Measurements from ENCODE around the gene PSEN1. TPM values are rescaled to one million over a fixed set of nuclear protein-coding genes. Genes with fewer than 3 reads are reported as not detected.

The PSEN1 gene
- total RNA-seq, 1 experiment from 2014 or later: 26.9 TPM

GRCh38 chr14:73255693-73256225, 119.5 kb downstream of the PSEN1 start:
- H4K20me1 ChIP-seq (ENCODE audit: insufficient read depth): no peaks in the 10 kb centered on the region
- no peak overlapping the region for H3K4me2 ChIP-seq (ENCODE audit: low read length)
- no TSS peak for BruUV-seq (replicated peaks)
- ChIA-PET RAD21 (ENCODE audit: low non-redundant PET in 1 of 2, low total read pairs in 2 of 2, uncharacterized antibody in 2 of 2, unreplicated experiment in 2 of 2) (no interaction called here), CTCF (interaction anchor here (0.7 kb wide), 1 partner anchor 40 kb away, joined by 3 read pairs; no protein-coding TSS in a partner anchor), POLR2A (no interaction called here)
- H3K27ac ChIP-seq (ENCODE audit: low read depth, low read length): no peak overlapping the region
- no peaks in the 10 kb centered on the region for H3K79me2 ChIP-seq (ENCODE audit: insufficient read depth, low read length)
- TF ChIP-seq MAX (IDR thresholded peaks at IDR 0.05): no peak
- TF ChIP-seq JUND (IDR thresholded peaks at IDR 0.05): no peak
- no peak for TF ChIP-seq POLR2A (IDR thresholded peaks at IDR 0.05; ENCODE audit: borderline replicate concordance, extremely low read depth, insufficient read depth, insufficient read length)
- TF ChIP-seq, protein P1, sequence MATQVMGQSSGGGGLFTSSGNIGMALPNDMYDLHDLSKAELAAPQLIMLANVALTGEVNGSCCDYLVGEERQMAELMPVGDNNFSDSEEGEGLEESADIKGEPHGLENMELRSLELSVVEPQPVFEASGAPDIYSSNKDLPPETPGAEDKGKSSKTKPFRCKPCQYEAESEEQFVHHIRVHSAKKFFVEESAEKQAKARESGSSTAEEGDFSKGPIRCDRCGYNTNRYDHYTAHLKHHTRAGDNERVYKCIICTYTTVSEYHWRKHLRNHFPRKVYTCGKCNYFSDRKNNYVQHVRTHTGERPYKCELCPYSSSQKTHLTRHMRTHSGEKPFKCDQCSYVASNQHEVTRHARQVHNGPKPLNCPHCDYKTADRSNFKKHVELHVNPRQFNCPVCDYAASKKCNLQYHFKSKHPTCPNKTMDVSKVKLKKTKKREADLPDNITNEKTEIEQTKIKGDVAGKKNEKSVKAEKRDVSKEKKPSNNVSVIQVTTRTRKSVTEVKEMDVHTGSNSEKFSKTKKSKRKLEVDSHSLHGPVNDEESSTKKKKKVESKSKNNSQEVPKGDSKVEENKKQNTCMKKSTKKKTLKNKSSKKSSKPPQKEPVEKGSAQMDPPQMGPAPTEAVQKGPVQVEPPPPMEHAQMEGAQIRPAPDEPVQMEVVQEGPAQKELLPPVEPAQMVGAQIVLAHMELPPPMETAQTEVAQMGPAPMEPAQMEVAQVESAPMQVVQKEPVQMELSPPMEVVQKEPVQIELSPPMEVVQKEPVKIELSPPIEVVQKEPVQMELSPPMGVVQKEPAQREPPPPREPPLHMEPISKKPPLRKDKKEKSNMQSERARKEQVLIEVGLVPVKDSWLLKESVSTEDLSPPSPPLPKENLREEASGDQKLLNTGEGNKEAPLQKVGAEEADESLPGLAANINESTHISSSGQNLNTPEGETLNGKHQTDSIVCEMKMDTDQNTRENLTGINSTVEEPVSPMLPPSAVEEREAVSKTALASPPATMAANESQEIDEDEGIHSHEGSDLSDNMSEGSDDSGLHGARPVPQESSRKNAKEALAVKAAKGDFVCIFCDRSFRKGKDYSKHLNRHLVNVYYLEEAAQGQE (IDR thresholded peaks at IDR 0.05; ENCODE audit: low read depth): no peak
- no peak for TF ChIP-seq SRF (IDR thresholded peaks at IDR 0.05; ENCODE audit: low read depth)
- TF ChIP-seq ELF1 (IDR thresholded peaks at IDR 0.05; ENCODE audit: borderline replicate concordance, low read depth): no peak
- TF ChIP-seq EZH2 (IDR thresholded peaks at IDR 0.05): no peak
- TF ChIP-seq, protein P2, sequence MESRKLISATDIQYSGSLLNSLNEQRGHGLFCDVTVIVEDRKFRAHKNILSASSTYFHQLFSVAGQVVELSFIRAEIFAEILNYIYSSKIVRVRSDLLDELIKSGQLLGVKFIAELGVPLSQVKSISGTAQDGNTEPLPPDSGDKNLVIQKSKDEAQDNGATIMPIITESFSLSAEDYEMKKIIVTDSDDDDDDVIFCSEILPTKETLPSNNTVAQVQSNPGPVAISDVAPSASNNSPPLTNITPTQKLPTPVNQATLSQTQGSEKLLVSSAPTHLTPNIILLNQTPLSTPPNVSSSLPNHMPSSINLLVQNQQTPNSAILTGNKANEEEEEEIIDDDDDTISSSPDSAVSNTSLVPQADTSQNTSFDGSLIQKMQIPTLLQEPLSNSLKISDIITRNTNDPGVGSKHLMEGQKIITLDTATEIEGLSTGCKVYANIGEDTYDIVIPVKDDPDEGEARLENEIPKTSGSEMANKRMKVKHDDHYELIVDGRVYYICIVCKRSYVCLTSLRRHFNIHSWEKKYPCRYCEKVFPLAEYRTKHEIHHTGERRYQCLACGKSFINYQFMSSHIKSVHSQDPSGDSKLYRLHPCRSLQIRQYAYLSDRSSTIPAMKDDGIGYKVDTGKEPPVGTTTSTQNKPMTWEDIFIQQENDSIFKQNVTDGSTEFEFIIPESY (IDR thresholded peaks at IDR 0.05; ENCODE audit: extremely low read depth, insufficient replicate concordance, low read length): no peak
- no peak for TF ChIP-seq EZH2phosphoT487 (IDR thresholded peaks at IDR 0.05; ENCODE audit: borderline replicate concordance)
- TF ChIP-seq CEBPB (IDR thresholded peaks at IDR 0.05; ENCODE audit: low read depth): no peak
- no peaks in the 10 kb centered on the region; a peak in 1 of 4 replicates for H3K36me3 ChIP-seq (ENCODE audit: control insufficient read depth in 1 of 2, insufficient read depth in 2 of 2, low read length in 2 of 2)
- H3K9ac ChIP-seq (ENCODE audit: low read length): no peak overlapping the region
- intact Hi-C loops (cut with micrococcal nuclease): no loop called here
- H3K4me1 ChIP-seq (ENCODE audit: control insufficient read depth in 1 of 2, insufficient read depth in 2 of 2, low read length in 2 of 2): no peaks in the 10 kb centered on the region
- H3K27me3 ChIP-seq (ENCODE audit: insufficient read depth, low read length): no peaks in the 10 kb centered on the region
- H3K9me3 ChIP-seq (ENCODE audit: control insufficient read depth in 1 of 2, insufficient read depth in 1 of 2, low read depth in 1 of 2, low read length in 2 of 2): no peaks in the 10 kb centered on the region
- no peak for DNase-seq (ENCODE audit: low read depth, low spot score)
- no peaks in the 10 kb centered on the region for H3K9me2 ChIP-seq (ENCODE audit: insufficient read depth)
- no peak overlapping the region for H2AFZ ChIP-seq (ENCODE audit: low read depth, low read length, poor library complexity, severe bottlenecking)
- ATAC-seq: no peak
- no peak overlapping the region for H3K4me3 ChIP-seq (replicated peaks in 1 of 2; ENCODE audit: low read depth in 1 of 2, low read length in 2 of 2)

All from HCT116 (cell line).